ACC112 (cell line): ENCODE data around the gene KYNU.
"Not testable (repeated sequence)": the region's sequence is repeated elsewhere in the genome, so short reads cannot be mapped to it uniquely, and the experiment has no call there.

ENCODE experiments used
- H2AFZ ChIP-seq: fragments of 200-600 bp; sonication (generic); one replicate; pipeline ENCODE4 v1.6.0; 2017; ENCODE audit warnings: antibody characterized with exemption, low read length; ENCODE audit not compliant: unreplicated experiment
- H3K27ac ChIP-seq: fragments of 200-600 bp; sonication (generic); 2 replicates; pipeline ENCODE4 v1.5.1; 2014; ENCODE audit warnings: low read depth, mild to moderate bottlenecking, antibody characterized with exemption, low read length, moderate library complexity
- H3K27me3 ChIP-seq: fragments of 200-600 bp; sonication (generic); 2 replicates; pipeline ENCODE4 v1.6.1; 2014; ENCODE audit warnings: mild to moderate bottlenecking, antibody characterized with exemption, low read length, moderate library complexity, mixed read lengths; ENCODE audit not compliant: insufficient read depth
- H3K36me3 ChIP-seq: fragments of 200-600 bp; sonication (generic); 2 replicates; pipeline ENCODE4 v1.6.1; 2016; ENCODE audit warnings: mild to moderate bottlenecking, antibody characterized with exemption, low read length, moderate library complexity, mixed read lengths; ENCODE audit not compliant: insufficient read depth
- H3K4me1 ChIP-seq: fragments of 200-600 bp; sonication (generic); one replicate; pipeline ENCODE4 v1.6.1; 2016; ENCODE audit warnings: low read length, mixed read lengths; ENCODE audit not compliant: insufficient read depth, unreplicated experiment, control insufficient read depth
- H3K4me3 ChIP-seq: fragments of 200-600 bp; sonication (generic); 2 replicates; pipeline ENCODE4 v1.5.1; 2014; ENCODE audit warnings: mild to moderate bottlenecking, low read depth, low read length
- H3K79me2 ChIP-seq: fragments of 200-600 bp; sonication (generic); one replicate; pipeline ENCODE4 v1.6.0; 2016; ENCODE audit warnings: low read length; ENCODE audit not compliant: control insufficient read depth, unreplicated experiment, insufficient read depth

KYNU gene

DNA sequence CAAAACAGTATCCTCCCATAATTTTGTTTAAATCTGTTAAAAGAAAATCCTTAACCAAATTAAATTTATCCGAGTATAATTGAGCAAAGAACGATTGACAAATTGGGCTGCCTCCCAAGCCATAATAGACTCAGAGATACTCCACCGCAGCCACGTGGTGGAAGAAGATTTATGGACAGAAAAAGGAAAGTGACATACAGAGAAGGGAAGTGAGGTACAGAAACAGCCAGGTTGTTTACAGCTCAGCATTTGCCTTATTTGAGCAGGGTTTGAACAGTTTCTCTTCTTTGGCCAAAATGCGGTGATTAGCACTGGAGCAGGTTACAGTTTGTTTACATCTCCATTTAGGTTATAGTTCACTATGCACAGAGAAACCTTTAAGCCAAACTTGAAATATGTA is 60.8 kb downstream of the KYNU start:
- Histone ChIP-seq H3K4me3 (no peak overlapping the region), H3K27me3 (no peaks in the 10 kb centered on the region), H2AFZ (no peak overlapping the region), H3K27ac (no peak overlapping the region), H3K36me3 (no peaks in the 10 kb centered on the region), H3K79me2 (no peaks in the 10 kb centered on the region), H3K4me1 (peaks cover 8% of the 10 kb centered on the region)

DNA sequence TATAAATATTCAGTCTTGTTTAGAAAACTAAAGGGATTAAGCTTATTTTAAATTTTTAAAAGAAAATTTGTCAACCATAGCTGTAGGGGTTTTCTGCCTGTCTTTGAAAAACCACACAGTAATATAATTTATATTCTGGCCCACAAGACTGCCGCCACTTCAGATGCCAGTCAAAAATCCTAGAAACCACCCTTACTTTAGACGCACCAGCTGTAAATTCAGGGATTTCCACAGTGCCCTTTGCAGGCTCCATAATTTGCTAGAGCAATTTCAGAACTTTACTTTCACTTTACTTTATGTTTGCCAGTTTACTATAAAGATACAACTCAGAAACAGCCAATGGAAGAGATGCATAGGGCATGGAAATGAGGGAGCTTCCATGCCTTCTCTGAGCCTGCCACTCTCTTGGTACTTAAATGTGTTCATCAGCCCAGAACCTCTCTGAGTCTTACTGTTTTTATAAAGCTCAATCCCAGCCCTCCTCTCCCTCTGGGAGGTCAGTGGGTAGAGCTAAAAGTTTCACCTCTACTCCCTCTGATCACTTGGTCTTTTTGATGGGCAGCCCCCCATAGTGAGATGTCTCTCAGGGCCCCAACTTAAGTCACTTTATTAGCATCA is 63.3 kb downstream of the KYNU start:
- Histone ChIP-seq H3K79me2 (no peaks in the 10 kb centered on the region), H2AFZ (no peak overlapping the region), H3K4me1 (peaks cover 24% of the 10 kb centered on the region), H3K4me3 (no peak overlapping the region), H3K27me3 (no peaks in the 10 kb centered on the region), H3K27ac (no peak overlapping the region), H3K36me3 (no peaks in the 10 kb centered on the region)

DNA sequence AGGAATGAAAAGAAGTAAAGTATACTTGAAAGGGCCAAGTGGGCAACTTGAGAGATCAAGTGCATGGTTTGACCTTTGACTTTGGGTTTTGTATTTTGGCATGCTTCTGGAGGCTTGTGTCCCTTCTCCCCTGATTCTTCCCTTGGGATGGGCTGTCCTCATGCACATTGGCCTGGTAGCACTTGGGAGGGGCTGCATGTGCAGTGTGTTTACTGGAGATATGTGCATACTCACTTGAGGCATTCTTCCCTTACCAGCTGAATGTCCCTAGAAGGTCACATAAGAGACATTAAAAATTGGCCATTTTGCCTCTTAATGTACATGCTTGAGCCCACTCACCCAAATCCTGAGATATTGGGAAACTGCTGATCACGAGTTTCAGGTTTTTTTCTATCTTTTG is 65.2 kb downstream of the KYNU start:
- no peak overlapping the region for H3K27ac ChIP-seq
- no peaks in the 10 kb centered on the region for H3K79me2 ChIP-seq

GRCh38 chr2:142944264-142944663 is 66.8 kb downstream of the KYNU start:
- no peaks in the 10 kb centered on the region for H3K27me3 ChIP-seq
- H3K79me2 ChIP-seq: no peaks in the 10 kb centered on the region
- H2AFZ ChIP-seq: no peak overlapping the region
- H3K4me1 ChIP-seq: peaks cover 24% of the 10 kb centered on the region
- 0 out of 2 replicates have a peak overlapping the region, but pooled peaks have one; percentile 10 for H3K27ac ChIP-seq
- H3K36me3 ChIP-seq: no peaks in the 10 kb centered on the region
- H3K4me3 ChIP-seq: no peak overlapping the region

More for the DNA sequence above, 65.2 kb downstream of the KYNU start:
- Histone ChIP-seq H3K4me1 (peaks cover 24% of the 10 kb centered on the region), H3K36me3 (no peaks in the 10 kb centered on the region), H3K4me3 (no peak overlapping the region), H3K27me3 (no peaks in the 10 kb centered on the region), H2AFZ (no peak overlapping the region)

DNA sequence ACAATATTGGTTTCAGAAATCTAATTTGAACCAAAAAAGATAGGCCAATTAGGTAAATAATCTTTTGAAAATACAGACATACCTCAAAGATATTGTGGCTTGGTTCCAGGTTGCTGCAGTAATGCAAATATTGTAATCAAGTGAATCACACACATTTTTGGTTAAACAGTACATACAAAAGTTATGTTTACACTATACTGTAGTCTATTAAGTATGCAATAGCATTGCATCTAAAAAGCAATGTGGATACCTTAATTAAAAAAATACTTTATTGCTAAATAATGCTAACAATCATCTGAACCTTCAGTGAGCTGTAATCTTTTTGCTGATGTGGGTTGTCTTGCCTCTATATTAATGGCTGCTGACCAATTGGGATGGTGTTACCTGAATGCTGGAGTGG is 67.3 kb downstream of the KYNU start:
- H3K79me2 ChIP-seq: no peaks in the 10 kb centered on the region
- H3K27ac ChIP-seq: 0 out of 2 replicates have a peak overlapping the region, but pooled peaks have one; percentile 10
- H3K4me1 ChIP-seq: peaks cover 23% of the 10 kb centered on the region
- H3K36me3 ChIP-seq: no peaks in the 10 kb centered on the region
- H3K4me3 ChIP-seq: no peak overlapping the region
- no peaks in the 10 kb centered on the region for H3K27me3 ChIP-seq
- H2AFZ ChIP-seq: no peak overlapping the region

DNA sequence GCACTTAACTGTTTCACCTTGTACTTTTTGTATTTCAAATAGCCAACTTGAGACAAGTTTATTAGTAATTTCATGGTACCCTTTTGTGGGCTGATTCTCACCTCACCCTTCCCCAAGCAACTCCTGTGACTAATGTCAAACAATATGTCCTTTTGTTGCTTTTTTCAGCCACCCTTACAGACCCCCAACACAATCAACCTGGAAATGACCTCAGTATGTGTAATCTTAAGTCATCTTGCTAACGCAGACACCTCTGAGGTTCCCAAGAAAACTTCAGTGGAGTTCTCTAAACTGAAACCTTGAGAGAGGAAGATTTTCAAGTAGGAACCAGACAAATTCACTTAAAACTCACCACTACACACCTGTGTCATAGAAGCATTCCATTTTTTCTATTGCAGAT is 69.5 kb downstream of the KYNU start:
- Histone ChIP-seq H3K27ac (no peak overlapping the region), H2AFZ (no peak overlapping the region), H3K27me3 (no peaks in the 10 kb centered on the region), H3K4me1 (peaks cover 17% of the 10 kb centered on the region), H3K4me3 (no peak overlapping the region), H3K79me2 (no peaks in the 10 kb centered on the region), H3K36me3 (no peaks in the 10 kb centered on the region)

DNA sequence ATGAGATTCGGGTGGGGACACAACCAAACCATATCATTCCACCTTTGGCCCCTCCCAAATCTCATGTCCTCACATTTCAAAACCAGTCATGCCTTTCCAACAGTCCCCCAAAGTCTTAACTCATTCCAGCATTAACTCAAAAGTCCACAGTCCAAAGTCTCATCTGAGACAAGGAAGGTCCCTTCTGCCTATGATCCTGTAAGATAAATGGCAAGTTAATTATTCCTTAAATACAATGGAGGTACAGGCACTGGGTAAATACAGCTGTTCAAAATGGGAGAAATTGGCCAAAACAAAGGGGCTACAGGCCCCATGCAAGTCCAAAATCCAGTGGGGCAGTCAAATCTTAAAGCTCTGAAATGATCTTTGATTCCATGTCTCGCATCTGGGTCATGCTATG is 71.3 kb downstream of the KYNU start:
- H3K4me1 ChIP-seq: peaks cover 15% of the 10 kb centered on the region
- H3K79me2 ChIP-seq, H3K27me3 ChIP-seq, H2AFZ ChIP-seq, H3K27ac ChIP-seq, H3K36me3 ChIP-seq, H3K4me3 ChIP-seq: not testable (repeated sequence)

DNA sequence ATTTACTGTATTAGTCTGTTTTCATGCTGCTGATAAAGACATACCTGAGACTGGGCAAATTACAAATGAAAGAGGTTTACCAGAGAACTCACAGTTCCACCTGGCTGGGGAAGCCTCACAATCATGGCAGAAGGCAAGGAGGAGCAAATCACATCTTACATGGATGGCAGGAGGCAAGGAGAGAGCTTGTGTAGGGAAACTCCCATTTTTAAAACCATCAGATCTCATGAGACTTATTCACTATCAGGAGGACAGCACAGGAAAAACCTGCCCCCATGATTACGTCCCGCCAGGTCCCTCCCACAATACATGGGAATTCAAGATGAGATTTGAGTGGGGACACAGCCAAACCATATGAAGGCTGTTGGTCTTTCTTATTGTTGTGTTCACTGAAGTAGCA is 72.9 kb downstream of the KYNU start:
- H3K36me3 ChIP-seq, H3K4me1 ChIP-seq, H2AFZ ChIP-seq, H3K4me3 ChIP-seq, H3K27me3 ChIP-seq, H3K27ac ChIP-seq, H3K79me2 ChIP-seq: not testable (repeated sequence)

DNA sequence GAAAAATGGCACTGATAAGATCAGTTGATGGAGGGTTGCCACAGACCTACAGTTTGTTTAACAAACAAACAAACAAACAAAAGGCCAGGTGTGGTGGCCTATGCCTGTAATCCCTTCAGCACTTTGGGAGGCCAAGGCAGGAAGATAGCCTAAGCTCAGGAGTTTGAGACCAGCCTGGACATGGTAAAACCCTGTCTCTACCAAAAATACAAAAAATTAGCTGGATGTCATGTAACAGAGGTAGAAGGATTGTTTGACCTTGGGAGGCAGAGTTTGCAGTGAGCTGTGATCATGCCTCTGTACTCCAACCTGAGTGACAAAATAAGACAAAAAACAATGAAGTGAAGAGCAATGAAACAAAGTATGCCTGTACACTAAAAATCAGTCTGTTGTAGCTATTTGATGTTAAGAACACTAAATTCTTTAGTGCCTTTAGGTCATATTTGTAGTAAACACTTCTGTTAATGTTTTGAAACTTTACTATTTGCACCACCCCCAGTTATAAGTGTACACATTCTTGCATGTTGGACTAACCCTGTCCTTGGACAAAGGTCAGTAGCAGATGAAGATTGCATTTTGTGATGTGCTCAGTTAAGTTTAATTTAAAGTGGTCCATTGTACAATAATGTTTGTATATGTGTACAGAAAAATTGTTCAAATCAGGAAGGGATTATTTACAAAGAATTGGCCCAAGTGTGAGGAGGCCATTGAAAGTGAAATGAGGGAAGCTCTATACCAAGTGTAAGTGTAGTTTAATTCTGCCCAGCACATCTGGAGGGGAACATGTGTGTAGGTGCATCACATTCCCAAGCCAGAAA is 73.9 kb downstream of the KYNU start:
- H3K27ac ChIP-seq: no peak overlapping the region
- H3K4me1 ChIP-seq: peaks cover 9% of the 10 kb centered on the region
- no peaks in the 10 kb centered on the region for H3K27me3 ChIP-seq
- H3K79me2 ChIP-seq: no peaks in the 10 kb centered on the region
- no peak overlapping the region for H2AFZ ChIP-seq
- 0 out of 2 replicates have a peak, but pooled peaks cover 5% of the 10 kb centered on the region for H3K36me3 ChIP-seq
- no peak overlapping the region for H3K4me3 ChIP-seq

DNA sequence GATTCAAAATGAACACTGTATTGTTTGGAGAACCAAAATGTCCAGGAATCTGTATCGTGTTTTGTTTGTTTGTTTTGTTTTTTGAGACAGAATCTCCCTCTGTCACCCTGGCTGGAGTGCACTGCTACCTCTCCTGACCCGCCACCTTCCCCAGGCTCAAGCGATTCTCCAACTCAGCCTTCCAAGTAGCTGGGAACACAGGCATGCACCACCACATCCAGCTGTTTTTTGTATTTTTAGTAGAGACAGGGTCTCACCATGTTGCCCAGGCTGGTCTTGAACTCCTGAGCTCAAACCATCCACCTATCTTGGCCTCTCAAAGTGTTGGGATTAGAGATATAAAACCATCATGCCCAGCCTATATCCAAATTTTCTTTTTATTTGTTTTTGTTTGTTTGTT is 74.6 kb downstream of the KYNU start:
- no peak overlapping the region for H3K4me3 ChIP-seq
- H3K36me3 ChIP-seq: 0 out of 2 replicates have a peak, but pooled peaks cover 5% of the 10 kb centered on the region
- H3K4me1 ChIP-seq: peaks cover 9% of the 10 kb centered on the region
- H3K27me3 ChIP-seq: no peaks in the 10 kb centered on the region
- no peaks in the 10 kb centered on the region for H3K79me2 ChIP-seq
- no peak overlapping the region for H3K27ac ChIP-seq
- no peak overlapping the region for H2AFZ ChIP-seq
